IMR-90 (cell line): Measurements from ENCODE around the gene OVOL1. TPM values are rescaled to one million over a fixed set of nuclear protein-coding genes. Genes with fewer than 3 reads are reported as not detected.

Experiments used
- ATAC-seq: fragments of 200-7000 bp; cut with Tn5 transposase; 2 replicates; pipeline ENCODE4 v1.9.1; 2020; ENCODE audit warnings: low read depth, mild to moderate bottlenecking, moderate library complexity
- BruUV-seq: library from RNA; stranded (reverse); fragments of 400-500 nt; replicated peaks from 2 replicates; lab custom pipeline; 2021; lab: Mats Ljungman, UMichigan
- CTCF ChIA-PET: fragments of 300-600 bp; formaldehyde crosslinking; extraction: SDS; loops from one replicate; lab custom pipeline; 2021; ENCODE audit warnings: antibody characterized with exemption; lab: Yijun Ruan, JAX
- POLR2A ChIA-PET: fragments of 300-600 bp; sonication (Branson Sonifier 250); formaldehyde crosslinking; loops from one replicate; lab custom pipeline; 2022; ENCODE audit warnings: antibody characterized with exemption; ENCODE audit not compliant: unreplicated experiment; lab: Charles Lee
- DNase-seq: peaks from one replicate; pipeline ENCODE4 v3.0.0; 2013
- H2AFZ ChIP-seq: replicated peaks from 2 replicates; pipeline ENCODE3; 2013; ENCODE audit warnings: low read length, mild to moderate bottlenecking; ENCODE audit not compliant: poor library complexity
- H2AK5ac ChIP-seq: 2 replicates; pipeline ENCODE4 v1.6.1; 2013; ENCODE audit warnings: low read depth, low read length, inconsistent platforms
- H2AK9ac ChIP-seq: replicated peaks from 2 replicates; pipeline ENCODE3; 2013; ENCODE audit warnings: mild to moderate bottlenecking, low read depth, low read length, moderate library complexity; ENCODE audit not compliant: poor library complexity
- H2BK120ac ChIP-seq: 2 replicates; pipeline ENCODE4 v1.6.1; 2013; ENCODE audit warnings: low read depth, low read length, inconsistent platforms
- H2BK15ac ChIP-seq: 3 replicates; pipeline ENCODE4 v1.6.1; 2013; ENCODE audit warnings: low read depth, low read length, inconsistent platforms
- H2BK20ac ChIP-seq: 2 replicates; pipeline ENCODE4 v1.6.1; 2013; ENCODE audit warnings: low read depth, mild to moderate bottlenecking, inconsistent platforms, low read length, moderate library complexity
- H2BK5ac ChIP-seq: 2 replicates; pipeline ENCODE4 v1.6.1; 2013; ENCODE audit warnings: mild to moderate bottlenecking, low read depth, low read length, inconsistent platforms; ENCODE audit not compliant: poor library complexity, severe bottlenecking
- H3K14ac ChIP-seq: replicated peaks from 2 replicates; pipeline ENCODE4 v1.6.1; 2013; ENCODE audit warnings: low read depth, low read length, inconsistent platforms
- H3K18ac ChIP-seq: 2 replicates; pipeline ENCODE4 v1.6.1; 2013; ENCODE audit warnings: low read depth, low read length, control low read depth
- H3K23ac ChIP-seq: 2 replicates; pipeline ENCODE4 v1.6.1; 2013; ENCODE audit warnings: low read depth, low read length, inconsistent platforms
- H3K27ac ChIP-seq: 2 replicates; pipeline ENCODE4 v1.5.1; 2013; ENCODE audit warnings: mild to moderate bottlenecking, control low read depth, low read length; ENCODE audit not compliant: insufficient read depth
- H3K27me3 ChIP-seq: 2 replicates; pipeline ENCODE4 v1.6.1; 2013; ENCODE audit warnings: low read length; ENCODE audit not compliant: control insufficient read depth, insufficient read depth
- H3K36me3 ChIP-seq: 2 replicates; pipeline ENCODE4 v1.6.1; 2013; ENCODE audit warnings: low read length, mixed read lengths; ENCODE audit not compliant: control insufficient read depth, insufficient read depth
- H3K4ac ChIP-seq: 2 replicates; pipeline ENCODE4 v1.6.1; 2013; ENCODE audit warnings: low read depth, low read length, inconsistent platforms
- H3K4me1 ChIP-seq: 2 replicates; pipeline ENCODE4 v1.6.1; 2013; ENCODE audit warnings: low read length, mixed read lengths; ENCODE audit not compliant: control insufficient read depth, insufficient read depth
- H3K4me2 ChIP-seq: 2 replicates; pipeline ENCODE4 v1.6.1; 2013; ENCODE audit warnings: low read depth, mild to moderate bottlenecking, control low read depth, low read length, moderate library complexity
- H3K4me3 ChIP-seq: 2 replicates; pipeline ENCODE4 v1.5.1; 2013; ENCODE audit warnings: low read depth, mild to moderate bottlenecking, control low read depth, low read length, moderate library complexity; ENCODE audit not compliant: insufficient read depth
- H3K56ac ChIP-seq: 2 replicates; pipeline ENCODE4 v1.6.1; 2013; ENCODE audit warnings: low read length, inconsistent platforms; ENCODE audit not compliant: insufficient read depth; ENCODE audit errors: extremely low read depth
- H3K79me1 ChIP-seq, 2 experiments: 2 replicates each; pipeline ENCODE4 v1.6.1; 2013; ENCODE audit warnings: low read length in 2 of 2, inconsistent platforms in 1 of 2, low read depth in 1 of 2
- H3K9ac ChIP-seq: 2 replicates; pipeline ENCODE4 v1.6.1; 2013; ENCODE audit warnings: low read depth, low read length, control low read depth
- H3K9me1 ChIP-seq: 2 replicates; pipeline ENCODE4 v1.6.1; 2013; ENCODE audit warnings: low read length, inconsistent platforms; ENCODE audit not compliant: insufficient read depth
- H3K9me3 ChIP-seq: 2 replicates; pipeline ENCODE4 v1.6.1; 2013; ENCODE audit warnings: low read length; ENCODE audit not compliant: control insufficient read depth, insufficient read depth
- H4K20me1 ChIP-seq: 2 replicates; pipeline ENCODE4 v1.6.1; 2013; ENCODE audit warnings: low read length, inconsistent platforms; ENCODE audit not compliant: insufficient read depth
- H4K5ac ChIP-seq: 2 replicates; pipeline ENCODE4 v1.6.1; 2013; ENCODE audit warnings: mild to moderate bottlenecking, low read depth, low read length, control low read depth
- H4K8ac ChIP-seq, 2 experiments: 2 replicates each; pipeline ENCODE4 v1.6.1; 2013; ENCODE audit warnings: low read depth in 2 of 2, low read length in 2 of 2, control low read depth in 1 of 2, inconsistent platforms in 1 of 2
- H4K91ac ChIP-seq: 2 replicates; pipeline ENCODE4 v1.6.1; 2013; ENCODE audit warnings: low read depth, low read length, inconsistent platforms; ENCODE audit not compliant: insufficient read depth
- BHLHE40 ChIP-seq: fragments of 150-350 bp; IDR thresholded peaks from 2 replicates; pipeline ENCODE4 v1.6.1; 2016; ENCODE audit warnings: mild to moderate bottlenecking, low read depth, low read length
- CEBPB ChIP-seq: IDR thresholded peaks from 2 replicates; pipeline ENCODE4 v1.6.1; 2012; ENCODE audit warnings: low read depth, low read length, improper control_type of control experiment
- CHD1 ChIP-seq: IDR thresholded peaks from 2 replicates; pipeline ENCODE4 v1.6.1; 2012; ENCODE audit warnings: low read depth, low read length, improper control_type of control experiment
- ELK1 ChIP-seq: fragments of 150-350 bp; IDR thresholded peaks from 2 replicates; pipeline ENCODE4 v1.6.1; 2016; ENCODE audit warnings: low read depth, mild to moderate bottlenecking, low read length, moderate library complexity, borderline replicate concordance
- MXI1 ChIP-seq: IDR thresholded peaks from 2 replicates; pipeline ENCODE4 v1.6.1; 2012; ENCODE audit warnings: low read depth, mild to moderate bottlenecking, low read length, moderate library complexity, borderline replicate concordance
- NFE2L2 ChIP-seq: fragments of 150-350 bp; IDR thresholded peaks from 2 replicates; pipeline ENCODE4 v1.6.1; 2016; ENCODE audit warnings: low read depth, mild to moderate bottlenecking, low read length
- POLR2A ChIP-seq: IDR thresholded peaks from 2 replicates; pipeline ENCODE4 v1.6.1; 2012; ENCODE audit warnings: mild to moderate bottlenecking, low read depth, low read length
- WGBS, 2 experiments: methylation state at CpG; one replicate each; pipeline versions ENCODE4 v1.1.5 to v1.1.7; 2013; ENCODE audit warnings: missing lambda C conversion rate in 2 of 2; ENCODE audit not compliant: insufficient read length in 1 of 2; ENCODE audit errors: extremely low coverage in 2 of 2; 5-methylcytosine and 5-hydroxymethylcytosine counted together
- dilution Hi-C: fragments of 300-500 bp; cut with HindIII; formaldehyde crosslinking; loops from one replicate; pipeline ENCODE4 v1.14.3; 2018; ENCODE audit warnings: low sequenced_read_pairs; ENCODE audit not compliant: unreplicated experiment
- in situ Hi-C: fragments of 300-500 bp; cut with MboI; formaldehyde crosslinking; loops from 3 replicates; pipeline ENCODE4 v1.14.3; 2019; ENCODE audit warnings: low sequenced_read_pairs, inconsistent platforms, mixed read lengths
- intact Hi-C: fragments of 100-400 bp; cut with micrococcal nuclease; formaldehyde crosslinking; loops from 2 replicates; pipeline ENCODE4 v1.10.0; 2022
- polyA plus RNA-seq, 3 experiments: library from polyadenylated mRNA; depleted of rRNA; stranded (reverse); fragments of >200 nt; gene quantifications; 2 replicates each; pipeline ENCODE4 v1.2.3, GENCODE V29; 2012; ENCODE audit warnings: low replicate concordance in 1 of 3
- total RNA-seq: library from RNA; depleted of rRNA; stranded (reverse); fragments of >200 nt; gene quantifications from 2 replicates; pipeline ENCODE4 v1.2.3, GENCODE V29; 2012

OVOL1 gene
- total and polyA plus RNA-seq, 2 of the 4 experiments (the other 2 are of a cell fraction), result not detected

DNA sequence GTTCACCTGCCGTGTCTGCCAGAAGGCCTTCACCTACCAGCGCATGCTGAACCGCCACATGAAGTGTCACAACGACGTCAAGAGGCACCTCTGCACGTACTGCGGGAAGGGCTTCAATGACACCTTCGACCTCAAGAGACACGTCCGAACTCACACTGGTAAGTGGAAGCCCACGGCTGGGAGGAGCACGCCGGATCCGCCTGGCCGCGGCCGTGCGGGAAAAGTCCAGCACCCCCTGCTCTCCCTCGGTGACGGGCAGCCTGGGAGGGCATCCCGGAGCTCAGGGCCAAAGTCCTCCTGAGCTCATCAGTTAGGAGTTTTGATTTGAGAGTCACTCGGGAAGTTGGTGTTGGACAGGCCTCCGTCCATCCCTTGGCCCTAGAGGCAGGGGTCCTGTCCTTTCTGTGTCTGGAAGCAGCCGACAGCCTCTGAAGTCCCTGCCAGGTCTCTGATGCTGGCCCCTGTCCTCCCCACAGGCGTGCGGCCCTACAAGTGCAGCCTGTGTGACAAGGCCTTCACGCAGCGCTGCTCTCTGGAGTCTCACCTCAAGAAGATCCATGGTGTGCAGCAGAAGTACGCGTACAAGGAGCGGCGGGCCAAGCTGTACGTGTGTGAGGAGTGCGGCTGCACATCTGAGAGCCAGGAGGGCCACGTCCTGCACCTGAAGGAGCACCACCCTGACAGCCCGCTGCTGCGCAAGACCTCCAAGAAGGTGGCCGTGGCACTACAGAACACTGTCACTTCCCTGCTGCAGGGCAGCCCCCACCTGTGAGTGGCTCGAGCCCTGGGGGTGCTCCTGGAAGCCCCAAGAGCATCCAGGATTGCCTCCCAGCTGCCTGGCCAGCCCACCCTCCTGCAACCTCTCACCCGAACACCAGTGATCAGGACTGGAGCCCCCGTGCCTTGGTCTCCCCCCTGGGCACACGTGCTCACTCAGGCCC is 8.0 kb downstream of the OVOL1 start:
- Histone ChIP-seq H3K14ac (no peak overlapping the region), H2BK20ac (no peak overlapping the region), H3K36me3 (no peaks in the 10 kb centered on the region), H3K23ac (no peak overlapping the region), H2AK9ac (no peak overlapping the region), H3K9me1 (no peaks in the 10 kb centered on the region), H2BK120ac (no peak overlapping the region), H3K56ac (no peak overlapping the region), H3K27me3 (peaks cover 69% of the 10 kb centered on the region), H2AFZ (no peak overlapping the region), H2AK5ac (no peak overlapping the region), H3K27ac (no peak overlapping the region), H2BK15ac (no peak overlapping the region), H4K91ac (no peak overlapping the region), H4K20me1 (no peaks in the 10 kb centered on the region), H3K18ac (no peak overlapping the region), H3K79me1 (no peaks in the 10 kb centered on the region), H3K9ac (no peak overlapping the region), H2BK5ac (no peak overlapping the region), H3K4ac (no peak overlapping the region), H4K5ac (no peak overlapping the region), H3K4me3 (no peak overlapping the region), H3K4me1 (peaks cover 5% of the 10 kb centered on the region; the same call in 1 of the 2 replicates), H3K9me3 (no peaks in the 10 kb centered on the region), H4K8ac (no peak overlapping the region), H3K4me2 (no peak overlapping the region)
- ATAC-seq (no peak), DNase-seq (no peak)
- no TSS peak for BruUV-seq
- POLR2A ChIA-PET, result no interaction called here
- in situ Hi-C loops (no loop called here), dilution Hi-C loops (no loop called here), intact Hi-C loops (no loop called here)
- 84% methylated on average over 20 of the region's 42 CpGs; no CpG with 5 or more reads in 1 of the 2 experiments for WGBS, 2 experiments
- CTCF ChIA-PET, result no interaction called here
- TF ChIP-seq CEBPB (no peak), ELK1 (no peak), MXI1 (no peak), NFE2L2 (no peak), BHLHE40 (no peak), POLR2A (no peak), CHD1 (no peak)
